ENCODE data around the gene CHCHD6.

Gene CHCHD6

DNA sequence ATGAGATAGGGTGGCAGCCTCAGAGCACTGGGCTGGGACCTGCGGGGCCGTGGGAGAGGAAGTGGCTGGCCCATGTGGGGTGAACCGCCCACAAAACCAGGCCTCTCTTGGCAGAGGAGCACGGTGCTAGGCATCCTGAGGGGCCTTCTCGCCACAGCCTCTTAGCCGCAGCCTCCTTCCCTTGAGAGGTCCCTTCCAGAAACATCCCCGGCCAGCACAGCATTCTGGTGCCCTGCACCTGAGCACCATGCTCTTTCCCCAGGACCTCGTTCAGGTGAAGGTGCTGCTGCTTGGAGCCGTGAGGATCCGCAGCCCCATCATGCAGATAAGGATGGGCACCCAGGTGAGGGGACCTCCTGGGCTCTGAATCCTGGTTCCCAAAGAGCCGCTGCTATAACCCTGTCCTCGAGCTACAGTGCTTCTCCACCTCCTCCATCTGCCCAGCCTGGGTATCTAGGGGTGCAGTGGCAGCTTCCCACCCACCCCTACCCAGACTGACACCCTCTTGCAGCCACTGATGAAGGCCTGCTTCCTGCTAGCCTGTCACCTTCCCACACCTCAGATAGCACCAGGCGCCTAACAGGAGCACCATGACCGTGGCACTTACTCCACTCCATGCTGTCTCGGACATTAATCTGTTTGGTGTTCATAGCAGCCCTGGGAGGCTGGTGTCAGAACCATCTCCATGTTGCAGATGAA is 37.9 kb upstream of the CHCHD6 start:
- DNase-seq (ENCODE audit: low spot score), result no peak
- TF ChIP-seq, protein P1, sequence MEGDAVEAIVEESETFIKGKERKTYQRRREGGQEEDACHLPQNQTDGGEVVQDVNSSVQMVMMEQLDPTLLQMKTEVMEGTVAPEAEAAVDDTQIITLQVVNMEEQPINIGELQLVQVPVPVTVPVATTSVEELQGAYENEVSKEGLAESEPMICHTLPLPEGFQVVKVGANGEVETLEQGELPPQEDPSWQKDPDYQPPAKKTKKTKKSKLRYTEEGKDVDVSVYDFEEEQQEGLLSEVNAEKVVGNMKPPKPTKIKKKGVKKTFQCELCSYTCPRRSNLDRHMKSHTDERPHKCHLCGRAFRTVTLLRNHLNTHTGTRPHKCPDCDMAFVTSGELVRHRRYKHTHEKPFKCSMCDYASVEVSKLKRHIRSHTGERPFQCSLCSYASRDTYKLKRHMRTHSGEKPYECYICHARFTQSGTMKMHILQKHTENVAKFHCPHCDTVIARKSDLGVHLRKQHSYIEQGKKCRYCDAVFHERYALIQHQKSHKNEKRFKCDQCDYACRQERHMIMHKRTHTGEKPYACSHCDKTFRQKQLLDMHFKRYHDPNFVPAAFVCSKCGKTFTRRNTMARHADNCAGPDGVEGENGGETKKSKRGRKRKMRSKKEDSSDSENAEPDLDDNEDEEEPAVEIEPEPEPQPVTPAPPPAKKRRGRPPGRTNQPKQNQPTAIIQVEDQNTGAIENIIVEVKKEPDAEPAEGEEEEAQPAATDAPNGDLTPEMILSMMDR (IDR thresholded peaks at IDR 0.05; ENCODE audit: extremely low read depth, missing control alignments), result no peak

DNA sequence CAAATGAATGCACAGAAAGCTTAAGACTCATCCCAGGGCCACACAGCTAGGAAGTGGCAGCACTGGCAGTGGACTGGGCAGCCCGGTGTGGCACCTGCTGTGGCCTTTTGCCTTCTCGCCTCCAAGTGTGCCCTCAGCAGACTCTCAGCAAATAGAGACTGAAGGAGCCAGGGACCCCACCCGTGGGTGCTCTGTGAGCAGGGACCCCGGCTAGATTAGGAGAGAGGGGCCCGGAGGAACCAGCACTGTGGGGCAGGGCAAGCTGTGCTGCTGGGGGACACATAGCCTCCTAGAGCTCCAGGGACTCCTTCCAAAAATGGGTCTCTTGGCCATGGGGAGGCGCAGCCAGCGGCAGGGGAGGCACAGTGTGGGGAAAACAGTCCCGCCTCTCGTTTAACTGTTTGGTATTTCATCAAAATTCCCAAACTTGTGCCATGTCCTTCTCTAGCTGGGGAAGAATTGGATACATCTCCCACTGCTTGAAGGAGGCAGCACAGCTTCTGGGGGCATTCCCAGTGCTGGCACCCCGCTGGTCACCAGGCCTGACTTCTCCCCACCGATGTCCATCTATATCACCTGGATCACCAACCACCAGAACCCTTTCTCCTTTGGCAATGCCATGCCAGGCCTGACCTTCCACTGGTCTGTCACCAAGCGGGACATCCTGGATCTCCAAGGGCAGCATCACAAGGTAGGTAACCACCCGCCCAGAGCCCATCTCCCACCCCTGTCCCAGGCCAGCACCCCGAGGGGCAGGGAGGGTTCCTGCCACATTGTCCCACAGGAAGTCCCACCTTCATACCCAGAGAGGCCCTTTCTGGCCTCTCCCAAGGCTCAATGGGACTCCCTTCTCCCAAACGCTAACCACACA is 37.1 kb upstream of the CHCHD6 start:
- TF ChIP-seq, protein P1 (IDR thresholded peaks at IDR 0.05; ENCODE audit: extremely low read depth, missing control alignments), result no peak
- DNase-seq (ENCODE audit: low spot score), result no peak

DNA sequence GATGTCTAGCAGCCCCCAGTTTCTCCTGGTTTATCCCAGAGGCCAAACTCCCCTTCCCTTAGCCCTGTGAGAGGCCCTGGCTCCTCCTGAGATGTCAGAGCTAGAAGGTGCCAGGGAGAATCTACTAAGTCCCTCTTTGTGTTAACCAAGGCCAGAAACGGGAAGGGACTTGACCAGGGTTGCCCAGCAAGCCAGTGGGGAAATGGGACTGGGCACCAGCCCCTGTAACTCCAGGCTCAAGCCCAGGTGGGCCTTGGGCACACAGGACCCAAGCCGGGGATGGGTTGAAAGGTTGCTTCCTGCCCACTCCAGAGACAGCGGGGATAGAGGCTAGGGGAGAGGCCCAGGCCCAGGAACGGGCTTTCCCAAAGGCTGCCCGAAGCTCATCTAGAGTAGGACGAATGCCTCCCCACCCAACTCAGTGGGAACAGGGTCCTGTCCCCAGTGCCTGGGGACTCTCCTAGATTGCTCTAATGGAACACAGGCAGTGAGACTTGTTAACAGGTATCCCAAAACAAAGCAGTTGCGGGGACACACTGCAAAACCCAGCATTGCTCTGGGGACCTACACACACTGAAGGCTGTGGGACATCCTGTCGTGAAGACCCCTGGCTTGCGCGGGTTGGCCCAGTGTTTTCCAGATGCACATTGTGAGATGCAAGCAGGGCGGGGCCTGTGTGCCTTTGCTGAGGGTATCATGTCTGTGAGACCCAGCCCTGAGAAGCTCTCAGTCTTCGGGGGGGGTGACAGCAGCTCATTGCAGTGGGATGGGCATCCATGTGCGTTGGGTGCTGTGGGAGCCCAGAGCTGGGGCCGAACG is 36.2 kb upstream of the CHCHD6 start:
- no peak for DNase-seq (ENCODE audit: low spot score)
- TF ChIP-seq, protein P1 (IDR thresholded peaks at IDR 0.05; ENCODE audit: extremely low read depth, missing control alignments), result no peak

DNA sequence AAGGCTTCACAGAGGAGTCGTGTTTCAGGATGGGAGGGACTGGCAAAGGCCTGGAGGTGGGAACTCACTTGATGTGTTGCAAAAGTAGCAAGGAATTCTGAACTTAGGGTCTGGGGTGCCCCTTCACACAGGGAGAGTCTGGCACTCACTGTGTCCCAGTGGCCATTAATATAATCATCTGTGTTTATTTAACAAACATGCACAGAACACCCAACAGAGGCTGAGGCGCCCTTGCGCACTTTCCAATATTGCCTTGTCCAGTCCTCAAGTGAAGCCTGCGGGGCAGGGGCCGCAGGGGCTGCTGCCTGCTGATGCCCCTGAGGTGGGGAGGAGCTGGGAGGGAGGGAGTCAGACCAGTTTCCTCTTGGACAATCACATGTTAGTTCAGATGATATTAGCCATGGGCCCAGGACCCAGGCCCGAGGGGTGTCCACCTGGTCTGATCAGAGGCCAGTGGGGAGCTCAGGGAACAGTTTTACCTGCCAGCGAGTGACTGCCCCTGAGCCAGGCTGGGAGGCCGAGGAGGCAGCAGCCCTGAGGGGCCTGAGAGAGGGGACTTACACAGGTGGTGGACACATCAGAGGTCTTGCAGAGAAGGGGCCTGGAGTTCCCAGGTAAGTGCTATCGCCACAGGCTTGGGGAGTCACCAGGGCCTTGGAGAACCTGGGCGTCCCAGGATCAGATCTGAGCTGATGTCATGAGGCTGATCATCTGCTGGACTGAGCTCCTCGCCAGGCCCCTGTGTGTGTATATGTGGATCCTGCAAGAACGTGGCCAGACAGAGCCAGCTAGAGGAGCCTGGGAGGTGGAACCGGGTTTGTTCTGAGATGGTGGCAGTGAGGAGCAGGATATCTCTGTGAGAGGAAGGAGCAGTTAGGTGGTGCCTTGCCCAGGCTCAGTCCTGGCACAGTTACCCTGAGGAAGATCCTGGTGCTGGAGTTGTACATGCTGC is 35.3 kb upstream of the CHCHD6 start:
- TF ChIP-seq, protein P1 (IDR thresholded peaks at IDR 0.05; ENCODE audit: extremely low read depth, missing control alignments), result no peak
- no peak for DNase-seq (ENCODE audit: low spot score)

DNA sequence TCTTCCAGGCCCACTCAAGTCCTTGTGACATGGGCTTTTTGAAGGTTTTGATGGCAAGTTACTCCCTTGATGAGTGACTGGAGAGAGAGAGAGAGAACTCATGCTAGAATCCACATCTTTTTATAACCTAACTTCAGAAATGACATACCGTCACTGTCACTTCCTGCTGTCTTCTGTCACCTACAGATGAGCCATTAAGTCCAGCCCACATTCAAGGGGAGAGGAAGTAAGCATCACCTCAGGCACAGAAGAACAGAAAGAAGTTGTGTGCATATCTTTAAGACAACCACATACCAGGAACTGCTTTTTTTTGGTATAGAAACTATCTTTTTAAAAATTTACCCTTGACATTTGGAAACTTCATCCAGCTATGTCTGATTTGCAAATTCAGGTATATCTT is 32.5 kb upstream of the CHCHD6 start:
- TF ChIP-seq, protein P1 (IDR thresholded peaks at IDR 0.05; ENCODE audit: extremely low read depth, missing control alignments), result no peak
- no peak for DNase-seq (ENCODE audit: low spot score)

DNA sequence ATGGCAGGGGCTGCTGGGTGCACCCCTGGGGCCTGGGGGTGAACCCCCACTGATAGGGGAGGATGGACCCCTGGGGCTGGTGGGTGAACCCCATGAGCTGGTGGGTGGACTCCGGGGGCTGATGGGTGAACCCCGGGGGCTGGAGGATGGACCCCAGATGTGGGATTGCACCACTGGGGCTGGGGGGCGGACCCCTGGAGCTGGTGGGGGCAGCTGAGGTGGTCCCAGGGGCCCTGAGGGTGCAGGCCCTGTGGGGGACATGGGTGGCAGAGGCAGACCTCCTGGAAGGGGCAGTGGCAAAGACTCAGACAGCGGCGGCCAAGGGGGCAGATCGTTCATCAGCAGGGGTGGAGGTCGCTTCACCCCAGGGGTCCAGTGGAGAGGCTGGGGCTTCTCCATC is 31.7 kb upstream of the CHCHD6 start:
- TF ChIP-seq, protein P1 (IDR thresholded peaks at IDR 0.05; ENCODE audit: extremely low read depth, missing control alignments), result no peak
- DNase-seq (ENCODE audit: low spot score), result no peak

All from GM20000 (cell line).